Testis (tissue), 2 donors: ENCODE data around the gene MRO.

Source experiments
- CTCF ChIP-seq, 3 experiments: fragments of 450-650 bp in 2 of 3; fragments of 200-600 bp in 1 of 3; sonication (generic) in 1 of 3; IDR thresholded peaks; one replicate each; pipeline ENCODE4 v1.5.1; 2016 to 2019; ENCODE audit warnings: antibody characterized with exemption in 3 of 3, mild to moderate bottlenecking in 2 of 3, moderate library complexity in 1 of 3
- POLR2A ChIP-seq: fragments of 450-650 bp; IDR thresholded peaks from one replicate; pipeline ENCODE4 v1.6.1; 2017; ENCODE audit warnings: antibody characterized with exemption, mild to moderate bottlenecking, moderate library complexity

- TF ChIP-seq CTCF (IDR thresholded peaks at IDR 0.05) (no peak), POLR2A (no peak)
These were observed 13.6 kb downstream of the MRO start for GRCh38 chr18:50806208-50806616.
